Right cardiac atrium (tissue), 5 donors: Measurements from ENCODE around the gene GABBR2. TPM values are rescaled to one million over a fixed set of nuclear protein-coding genes. Genes with fewer than 3 reads are reported as not detected.
A peak's percentile ranks its signal among the peaks of the same experiment; 100 is the strongest.

Source experiments
- ATAC-seq, 2 donors: fragments of 200-7000 bp; cut with Tn5 transposase; one replicate each; pipeline versions ENCODE4 v1.8.0 to v1.9.1; 2020; ENCODE audit warnings: moderate library complexity in 2 of 2, mild to moderate bottlenecking in 1 of 2
- DNase-seq, 3 donors: peaks; one replicate each; pipeline ENCODE4 v3.0.0-alpha.2; 2020
- H3K27ac ChIP-seq: one replicate; pipeline ENCODE4 v1.5.1; 2013; ENCODE audit warnings: mild to moderate bottlenecking, low read length, control low read depth, moderate library complexity
- H3K27me3 ChIP-seq: one replicate; pipeline ENCODE4 v1.6.1; 2013; ENCODE audit not compliant: control insufficient read depth, insufficient read depth
- H3K4me1 ChIP-seq: one replicate; pipeline ENCODE4 v1.6.1; 2013; ENCODE audit warnings: low read length; ENCODE audit not compliant: control insufficient read depth, insufficient read depth
- H3K4me3 ChIP-seq: one replicate; pipeline ENCODE4 v1.5.1; 2013; ENCODE audit warnings: low read length, control low read depth
- H3K9me3 ChIP-seq: one replicate; pipeline ENCODE4 v1.6.1; 2013; ENCODE audit warnings: low read length; ENCODE audit not compliant: control insufficient read depth
- WGBS: extraction: QIAGEN DNeasy Blood & Tissue Kit; methylation state at CpG from one replicate; pipeline ENCODE4 v1.1.7; 2013; 5-methylcytosine and 5-hydroxymethylcytosine counted together
- intact Hi-C, 4 donors: fragments of 100-400 bp; cut with DNase I; formaldehyde crosslinking; loops; one replicate each; pipeline versions ENCODE4 v1.11.0 to v1.14.0; 2022 to 2023
- polyA plus RNA-seq: library from polyadenylated mRNA; stranded (reverse); fragments of 200-250 nt; gene quantifications from one replicate; pipeline ENCODE4 v1.2.3, GENCODE V29; 2013
- total RNA-seq, 4 donors: library from RNA; stranded (reverse); fragmentation: NEBNext Ultra II Directional; extraction: Animal tissue kit (Norgen Biotek cat#: 25700); gene quantifications; one replicate each; pipeline ENCODE4 v1.2.1, GENCODE V29; 2021
- donor health status: healthy with polysubstance abuse.
- donor health status: DM: no; HTN: yes; CAD: no.
- donor health status: DM: no; HTN: no; CAD: no.
- donor health status: DM: no; HTN: yes; CAD: no; lungs with severe emphysema.
- donor health status: DM: yes; HTN: yes; CAD: no.

Gene GABBR2
- total and polyA plus RNA-seq, 5 donors: not detected

- Histone ChIP-seq H3K4me3 (no peak overlapping the region), H3K4me1 (no peaks in the 10 kb centered on the region), H3K27me3 (no peaks in the 10 kb centered on the region), H3K9me3 (no peaks in the 10 kb centered on the region), H3K27ac (no peak overlapping the region)
- 63% methylated on average over 4 of the region's 4 CpGs for WGBS
- DNase-seq (no peak), ATAC-seq (no peak)
- intact Hi-C loops: no loop called here
These were observed 223.0 kb downstream of the GABBR2 start for GRCh38 chr9:98485706-98486105.

GRCh38 chr9:98484162-98484561, 224.6 kb downstream of the GABBR2 start:
- no peak for DNase-seq
- H3K9me3 ChIP-seq: no peaks in the 10 kb centered on the region
- no peak overlapping the region for H3K27ac ChIP-seq
- no peak for ATAC-seq
- no peak overlapping the region for H3K4me3 ChIP-seq
- no peaks in the 10 kb centered on the region for H3K4me1 ChIP-seq
- H3K27me3 ChIP-seq: no peaks in the 10 kb centered on the region
- WGBS: 32% methylated on average over 5 of the region's 5 CpGs
- intact Hi-C loops: no loop called here

- H3K9me3 ChIP-seq: no peaks in the 10 kb centered on the region
- ATAC-seq: no peak
- no peaks in the 10 kb centered on the region for H3K4me1 ChIP-seq
- DNase-seq: no peak
- WGBS: 46% methylated on average over 5 of the region's 5 CpGs
- H3K27ac ChIP-seq: no peak overlapping the region
- no peaks in the 10 kb centered on the region for H3K27me3 ChIP-seq
- no peak overlapping the region for H3K4me3 ChIP-seq
- intact Hi-C loops: no loop called here
These were observed 226.5 kb downstream of the GABBR2 start for GRCh38 chr9:98482226-98482625.

GRCh38 chr9:98481676-98482075, 227.1 kb downstream of the GABBR2 start:
- Histone ChIP-seq H3K27ac (no peak overlapping the region), H3K27me3 (no peaks in the 10 kb centered on the region), H3K4me1 (no peaks in the 10 kb centered on the region), H3K4me3 (no peak overlapping the region), H3K9me3 (no peaks in the 10 kb centered on the region)
- DNase-seq: no peak
- 59% methylated on average over 5 of the region's 5 CpGs for WGBS
- intact Hi-C loops: no loop called here
- no peak for ATAC-seq

- DNase-seq (no peak), ATAC-seq (no peak)
- WGBS: 82% methylated on average over 5 of the region's 5 CpGs
- Histone ChIP-seq H3K4me3 (no peak overlapping the region), H3K4me1 (no peaks in the 10 kb centered on the region), H3K9me3 (no peaks in the 10 kb centered on the region), H3K27ac (no peak overlapping the region), H3K27me3 (no peaks in the 10 kb centered on the region)
- intact Hi-C loops: no loop called here
These were observed 228.5 kb downstream of the GABBR2 start for GRCh38 chr9:98479967-98480847.

GRCh38 chr9:98479449-98479848, 229.3 kb downstream of the GABBR2 start:
- DNase-seq: no peak
- Histone ChIP-seq H3K4me1 (no peaks in the 10 kb centered on the region), H3K4me3 (no peak overlapping the region), H3K9me3 (no peaks in the 10 kb centered on the region), H3K27me3 (no peaks in the 10 kb centered on the region), H3K27ac (no peak overlapping the region)
- intact Hi-C loops: no loop called here
- no peak for ATAC-seq
- 86% methylated on average over 8 of the region's 8 CpGs for WGBS

GRCh38 chr9:98477884-98478283, 230.9 kb downstream of the GABBR2 start:
- Histone ChIP-seq H3K27me3 (no peaks in the 10 kb centered on the region), H3K27ac (no peak overlapping the region), H3K4me1 (no peaks in the 10 kb centered on the region), H3K9me3 (no peaks in the 10 kb centered on the region), H3K4me3 (no peak overlapping the region)
- 70% methylated on average over 5 of the region's 5 CpGs for WGBS
- DNase-seq (no peak), ATAC-seq (peak; percentile 66 to 78)
- intact Hi-C loops: no loop called here

- intact Hi-C loops: no loop called here
- H3K9me3 ChIP-seq: no peaks in the 10 kb centered on the region
- DNase-seq: no peak
- no peak for ATAC-seq
- no peak overlapping the region for H3K4me3 ChIP-seq
- no peaks in the 10 kb centered on the region for H3K4me1 ChIP-seq
- no peak overlapping the region for H3K27ac ChIP-seq
- 30% methylated on average over 2 of the region's 2 CpGs for WGBS
- H3K27me3 ChIP-seq: no peaks in the 10 kb centered on the region
These were observed 236.5 kb downstream of the GABBR2 start for GRCh38 chr9:98472216-98472615.

GRCh38 chr9:98471185-98471584, 237.6 kb downstream of the GABBR2 start:
- Histone ChIP-seq H3K27me3 (no peaks in the 10 kb centered on the region), H3K4me1 (no peaks in the 10 kb centered on the region), H3K4me3 (no peak overlapping the region), H3K27ac (no peak overlapping the region), H3K9me3 (no peaks in the 10 kb centered on the region)
- intact Hi-C loops: no loop called here
- WGBS: 61% methylated on average over 3 of the region's 3 CpGs
- DNase-seq: no peak
- ATAC-seq: no peak

- intact Hi-C loops: no loop called here
- Histone ChIP-seq H3K4me3 (no peak overlapping the region), H3K27me3 (no peaks in the 10 kb centered on the region), H3K4me1 (no peaks in the 10 kb centered on the region), H3K27ac (no peak overlapping the region), H3K9me3 (no peaks in the 10 kb centered on the region)
- 92% methylated on average over 5 of the region's 5 CpGs for WGBS
- ATAC-seq (no peak), DNase-seq (no peak)
These were observed 240.0 kb downstream of the GABBR2 start for GRCh38 chr9:98468567-98469239.

GRCh38 chr9:98465799-98466198, 242.9 kb downstream of the GABBR2 start:
- 68% methylated on average over 5 of the region's 5 CpGs for WGBS
- no peak for DNase-seq
- no peak overlapping the region for H3K27ac ChIP-seq
- no peak overlapping the region for H3K4me3 ChIP-seq
- no peaks in the 10 kb centered on the region for H3K4me1 ChIP-seq
- intact Hi-C loops: no loop called here
- no peak for ATAC-seq
- peaks cover 2% of the 10 kb centered on the region for H3K9me3 ChIP-seq
- H3K27me3 ChIP-seq: no peaks in the 10 kb centered on the region
